Measurements from ENCODE around the gene GABRR2.
"Not testable (repeated sequence)": the region's sequence is repeated elsewhere in the genome, so short reads cannot be mapped to it uniquely, and the experiment has no call there.

DNA sequence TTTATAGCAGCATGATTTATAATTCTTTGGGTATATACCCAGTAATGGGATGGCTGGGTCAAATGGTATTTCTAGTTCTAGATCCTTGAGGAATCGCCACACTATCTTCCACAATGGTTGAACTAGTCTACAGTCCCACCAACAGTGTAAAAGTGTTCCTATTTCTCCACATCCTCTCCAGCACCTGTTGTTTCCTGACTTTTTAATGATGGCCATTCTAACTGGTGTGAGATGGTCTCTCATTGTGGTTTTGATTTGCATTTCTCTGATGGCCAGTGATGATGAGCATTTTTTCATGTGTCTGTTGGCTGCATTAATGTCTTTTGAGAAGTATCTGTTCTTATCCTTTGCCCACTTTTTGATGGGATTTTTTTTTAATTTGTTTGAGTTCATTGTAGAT is 20.0 kb downstream of the GABRR2 start:
- TF ChIP-seq, protein P1, sequence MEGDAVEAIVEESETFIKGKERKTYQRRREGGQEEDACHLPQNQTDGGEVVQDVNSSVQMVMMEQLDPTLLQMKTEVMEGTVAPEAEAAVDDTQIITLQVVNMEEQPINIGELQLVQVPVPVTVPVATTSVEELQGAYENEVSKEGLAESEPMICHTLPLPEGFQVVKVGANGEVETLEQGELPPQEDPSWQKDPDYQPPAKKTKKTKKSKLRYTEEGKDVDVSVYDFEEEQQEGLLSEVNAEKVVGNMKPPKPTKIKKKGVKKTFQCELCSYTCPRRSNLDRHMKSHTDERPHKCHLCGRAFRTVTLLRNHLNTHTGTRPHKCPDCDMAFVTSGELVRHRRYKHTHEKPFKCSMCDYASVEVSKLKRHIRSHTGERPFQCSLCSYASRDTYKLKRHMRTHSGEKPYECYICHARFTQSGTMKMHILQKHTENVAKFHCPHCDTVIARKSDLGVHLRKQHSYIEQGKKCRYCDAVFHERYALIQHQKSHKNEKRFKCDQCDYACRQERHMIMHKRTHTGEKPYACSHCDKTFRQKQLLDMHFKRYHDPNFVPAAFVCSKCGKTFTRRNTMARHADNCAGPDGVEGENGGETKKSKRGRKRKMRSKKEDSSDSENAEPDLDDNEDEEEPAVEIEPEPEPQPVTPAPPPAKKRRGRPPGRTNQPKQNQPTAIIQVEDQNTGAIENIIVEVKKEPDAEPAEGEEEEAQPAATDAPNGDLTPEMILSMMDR (conservative IDR thresholded peaks at IDR 0.05), result not testable (repeated sequence)
- TF ChIP-seq ZFX (IDR thresholded peaks at IDR 0.05), result not testable (repeated sequence)

All from C4-2B (cell line).